Smooth muscle cell (in vitro differentiated cells): Measurements from ENCODE around the gene ISLR. TPM values are rescaled to one million over a fixed set of nuclear protein-coding genes. Genes with fewer than 3 reads are reported as not detected.

Experiments used
- DNase-seq: peaks from one replicate; lab custom pipeline; 2025; ENCODE audit not compliant: unreplicated experiment; lab: John Stamatoyannopoulos, UW
- H2AFZ ChIP-seq: fragments of 200-600 bp; sonication (generic); 2 replicates; pipeline ENCODE4 v1.6.0; 2016; ENCODE audit warnings: antibody characterized with exemption, low read depth, mild to moderate bottlenecking
- H3F3A ChIP-seq: fragments of 200-600 bp; sonication (generic); 2 replicates; pipeline ENCODE4 v1.6.0; 2017; ENCODE audit warnings: antibody characterized with exemption, low read depth
- H3K27ac ChIP-seq: fragments of 200-600 bp; sonication (generic); 2 replicates; pipeline ENCODE4 v1.5.1; 2016; ENCODE audit warnings: low read depth, mild to moderate bottlenecking
- H3K27me3 ChIP-seq: fragments of 200-600 bp; sonication (generic); 2 replicates; pipeline ENCODE4 v1.6.1; 2016; ENCODE audit warnings: low read depth, mild to moderate bottlenecking
- H3K36me3 ChIP-seq: fragments of 200-600 bp; sonication (generic); 2 replicates; pipeline ENCODE4 v1.5.1; 2016; ENCODE audit warnings: low read depth
- H3K4me1 ChIP-seq: fragments of 200-600 bp; sonication (generic); 2 replicates; pipeline ENCODE4 v1.5.1; 2016; ENCODE audit warnings: low read depth
- H3K4me2 ChIP-seq: fragments of 200-600 bp; sonication (generic); 2 replicates; pipeline ENCODE4 v1.6.0; 2016; ENCODE audit warnings: mild to moderate bottlenecking
- H3K4me3 ChIP-seq: fragments of 200-600 bp; sonication (generic); 2 replicates; pipeline ENCODE4 v1.5.1; 2016; ENCODE audit warnings: mild to moderate bottlenecking
- H3K79me2 ChIP-seq: fragments of 200-600 bp; sonication (generic); 2 replicates; pipeline ENCODE4 v1.6.0; 2016; ENCODE audit warnings: low read depth, mild to moderate bottlenecking
- H3K9ac ChIP-seq: fragments of 200-600 bp; sonication (generic); 2 replicates; pipeline ENCODE4 v1.6.0; 2016; ENCODE audit warnings: low read depth
- H3K9me3 ChIP-seq: fragments of 200-600 bp; sonication (generic); replicated peaks from 2 replicates; pipeline ENCODE4 v1.5.1; 2016; ENCODE audit warnings: low read depth
- H4K20me1 ChIP-seq: fragments of 200-600 bp; sonication (generic); 2 replicates; pipeline ENCODE4 v1.6.0; 2016; ENCODE audit warnings: low read depth
- WGBS: methylation state at CpG from one replicate; pipeline ENCODE4 v1.1.7; 2016; ENCODE audit warnings: low lambda C conversion rate; 5-methylcytosine and 5-hydroxymethylcytosine counted together
- polyA plus RNA-seq: library from polyadenylated mRNA; unstranded; fragments of >200 nt; fragmentation: Nextera tagmentation; extraction: Ambion mirVana; gene quantifications from 2 replicates; pipeline ENCODE4 v1.2.1, GENCODE V29; 2016
- total RNA-seq: library from RNA; depleted of rRNA; stranded (reverse); fragments of >200 nt; gene quantifications from 2 replicates; pipeline ENCODE4 v1.2.3, GENCODE V29; 2014
- TF ChIP-seq, protein P1 (sequence below): fragments of 200-600 bp; sonication (generic); IDR thresholded peaks from 2 replicates; pipeline ENCODE4 v1.5.1; 2017; ENCODE audit warnings: borderline replicate concordance, mild to moderate bottlenecking, antibody characterized with exemption; ENCODE audit not compliant: insufficient read depth, poor library complexity, severe bottlenecking

ISLR gene
- total and polyA plus RNA-seq, 2 experiments from 2014 or later: 119 to 130 TPM

DNA sequence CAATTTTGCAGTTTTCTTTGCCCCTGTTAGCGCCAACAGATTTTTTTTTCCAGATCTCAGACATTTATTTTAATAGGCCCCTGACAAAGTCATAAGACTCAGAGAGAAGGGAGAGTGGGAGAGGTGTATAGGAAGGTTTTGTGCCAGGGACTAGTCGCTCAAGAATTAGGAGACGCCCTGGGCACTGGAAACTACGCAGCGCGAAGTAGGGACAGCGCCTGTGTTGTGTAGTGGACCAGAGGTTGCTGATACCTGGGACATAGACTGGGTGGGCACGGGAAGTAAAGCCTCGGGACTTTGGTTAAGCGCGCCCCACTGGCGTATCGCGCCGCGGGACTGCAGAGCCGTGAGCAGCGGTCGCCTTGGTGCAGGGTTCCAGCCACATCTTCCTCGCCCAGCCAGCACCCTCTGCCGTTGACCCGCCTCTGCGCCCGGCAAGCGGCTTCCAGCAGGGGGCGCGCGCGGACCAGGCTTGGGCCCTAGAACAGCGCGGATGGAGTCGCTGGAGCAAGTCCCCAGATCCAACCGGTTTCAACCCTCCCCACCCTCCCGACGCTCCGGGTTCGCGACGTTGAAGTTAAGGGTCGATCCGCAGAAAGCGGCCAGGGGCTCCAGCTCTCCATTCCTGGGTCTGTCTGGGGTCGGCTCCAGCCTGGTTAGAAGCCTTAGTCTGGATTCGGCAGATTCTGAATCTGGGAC lies 46.1 kb upstream of the ISLR start:
- Histone ChIP-seq H3K4me3 (peak overlapping the region; percentile 61), H3K9ac (no peak overlapping the region), H3K27me3 (peaks cover 44% of the 10 kb centered on the region), H3K27ac (peak overlapping the region; percentile 43), H3K36me3 (no peaks in the 10 kb centered on the region), H2AFZ (peak overlapping the region; percentile 90), H3K4me1 (peaks cover 42% of the 10 kb centered on the region), H3K79me2 (no peaks in the 10 kb centered on the region), H3F3A (no peaks in the 10 kb centered on the region), H3K9me3 (no peaks in the 10 kb centered on the region), H4K20me1 (no peaks in the 10 kb centered on the region), H3K4me2 (peak overlapping the region; percentile 95)
- TF ChIP-seq, protein P1, sequence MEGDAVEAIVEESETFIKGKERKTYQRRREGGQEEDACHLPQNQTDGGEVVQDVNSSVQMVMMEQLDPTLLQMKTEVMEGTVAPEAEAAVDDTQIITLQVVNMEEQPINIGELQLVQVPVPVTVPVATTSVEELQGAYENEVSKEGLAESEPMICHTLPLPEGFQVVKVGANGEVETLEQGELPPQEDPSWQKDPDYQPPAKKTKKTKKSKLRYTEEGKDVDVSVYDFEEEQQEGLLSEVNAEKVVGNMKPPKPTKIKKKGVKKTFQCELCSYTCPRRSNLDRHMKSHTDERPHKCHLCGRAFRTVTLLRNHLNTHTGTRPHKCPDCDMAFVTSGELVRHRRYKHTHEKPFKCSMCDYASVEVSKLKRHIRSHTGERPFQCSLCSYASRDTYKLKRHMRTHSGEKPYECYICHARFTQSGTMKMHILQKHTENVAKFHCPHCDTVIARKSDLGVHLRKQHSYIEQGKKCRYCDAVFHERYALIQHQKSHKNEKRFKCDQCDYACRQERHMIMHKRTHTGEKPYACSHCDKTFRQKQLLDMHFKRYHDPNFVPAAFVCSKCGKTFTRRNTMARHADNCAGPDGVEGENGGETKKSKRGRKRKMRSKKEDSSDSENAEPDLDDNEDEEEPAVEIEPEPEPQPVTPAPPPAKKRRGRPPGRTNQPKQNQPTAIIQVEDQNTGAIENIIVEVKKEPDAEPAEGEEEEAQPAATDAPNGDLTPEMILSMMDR: peak; percentile 99
- WGBS: 13% methylated on average over 42 of the region's 44 CpGs
- DNase-seq: peak; percentile 83

DNA sequence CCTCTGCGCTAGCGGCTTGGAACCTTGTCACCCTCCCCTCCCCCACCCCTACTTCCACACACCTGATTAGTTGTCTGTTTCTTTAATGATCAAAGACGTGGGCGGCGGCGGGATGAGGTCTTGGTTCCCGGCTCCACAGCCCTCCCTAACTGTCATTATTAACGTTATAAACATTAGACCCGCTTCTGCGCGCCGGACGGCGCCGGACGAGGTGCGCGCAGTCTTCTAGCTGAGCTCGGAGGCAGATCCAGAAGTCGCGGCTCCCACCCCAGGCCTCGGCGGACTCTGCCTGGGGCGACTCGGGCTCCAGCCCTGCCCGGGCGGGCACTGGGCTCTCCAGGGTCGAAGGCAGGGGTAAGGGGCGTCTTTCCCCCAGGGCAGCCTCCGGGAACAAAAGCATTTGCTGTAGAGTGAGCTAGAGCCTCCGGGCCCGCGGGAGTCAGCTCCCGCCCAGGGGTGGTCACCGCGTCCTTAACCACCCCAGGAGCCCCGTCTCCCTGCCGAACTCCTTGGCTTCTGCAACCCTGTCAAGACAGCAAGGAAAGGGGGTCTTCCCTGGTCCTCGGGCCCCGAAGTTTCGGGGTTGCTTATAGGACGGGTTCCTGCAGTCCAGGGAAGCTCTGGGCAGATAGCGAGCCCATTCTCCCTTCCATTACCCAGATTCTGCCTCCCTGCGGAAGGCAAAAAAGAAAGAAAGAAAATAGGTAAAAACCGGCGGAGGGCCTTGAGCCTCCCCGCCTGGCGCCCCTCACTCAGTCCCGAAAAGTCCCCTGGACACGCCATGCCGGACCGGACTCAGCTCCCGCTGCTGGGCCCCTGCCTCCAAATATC lies 45.3 kb upstream of the ISLR start:
- Histone ChIP-seq H2AFZ (peak overlapping the region; percentile 90), H3K79me2 (no peaks in the 10 kb centered on the region), H3K4me3 (peak overlapping the region; percentile 61), H3F3A (no peaks in the 10 kb centered on the region), H3K4me1 (peaks cover 35% of the 10 kb centered on the region), H3K9me3 (no peaks in the 10 kb centered on the region), H3K27me3 (peaks cover 51% of the 10 kb centered on the region), H3K27ac (peak overlapping the region; percentile 43), H3K36me3 (no peaks in the 10 kb centered on the region), H3K4me2 (peak overlapping the region; percentile 95), H4K20me1 (no peaks in the 10 kb centered on the region), H3K9ac (peak overlapping the region; percentile 57)
- TF ChIP-seq, protein P1: no peak
- no peak for DNase-seq
- WGBS: 5% methylated on average over 53 of the region's 53 CpGs

GRCh38 chr15:74128785-74129585 lies 44.5 kb upstream of the ISLR start:
- Histone ChIP-seq H3K9me3 (no peaks in the 10 kb centered on the region), H3K4me3 (peak overlapping the region; percentile 61), H3F3A (no peaks in the 10 kb centered on the region), H3K27me3 (peaks cover 59% of the 10 kb centered on the region), H3K79me2 (no peaks in the 10 kb centered on the region), H3K4me1 (peaks cover 38% of the 10 kb centered on the region), H3K36me3 (no peaks in the 10 kb centered on the region), H3K4me2 (peak overlapping the region; percentile 95), H4K20me1 (no peaks in the 10 kb centered on the region), H3K27ac (no peak overlapping the region), H2AFZ (peak overlapping the region; percentile 90), H3K9ac (peak overlapping the region; percentile 57)
- TF ChIP-seq, protein P1: no peak
- DNase-seq: no peak
- WGBS: 6% methylated on average over 42 of the region's 43 CpGs
